Erythroblast (primary cell): Measurements from ENCODE around the gene PSMD12.

Experiments
- GATA1 ChIP-seq: IDR thresholded peaks from 2 replicates; pipeline ENCODE4 v1.6.1; 2011; ENCODE audit warnings: low read depth, mild to moderate bottlenecking, control low read depth, low read length, moderate library complexity
- POLR2A ChIP-seq: IDR thresholded peaks from 2 replicates; pipeline ENCODE4 v1.6.1; 2011; ENCODE audit warnings: mild to moderate bottlenecking, low read length

- no peak for TF ChIP-seq POLR2A
- TF ChIP-seq GATA1: no peak
These were observed 13.2 kb downstream of the PSMD12 start for GRCh38 chr17:67353161-67353560.
